ENCODE data around the gene COLEC12.

Gene COLEC12

DNA sequence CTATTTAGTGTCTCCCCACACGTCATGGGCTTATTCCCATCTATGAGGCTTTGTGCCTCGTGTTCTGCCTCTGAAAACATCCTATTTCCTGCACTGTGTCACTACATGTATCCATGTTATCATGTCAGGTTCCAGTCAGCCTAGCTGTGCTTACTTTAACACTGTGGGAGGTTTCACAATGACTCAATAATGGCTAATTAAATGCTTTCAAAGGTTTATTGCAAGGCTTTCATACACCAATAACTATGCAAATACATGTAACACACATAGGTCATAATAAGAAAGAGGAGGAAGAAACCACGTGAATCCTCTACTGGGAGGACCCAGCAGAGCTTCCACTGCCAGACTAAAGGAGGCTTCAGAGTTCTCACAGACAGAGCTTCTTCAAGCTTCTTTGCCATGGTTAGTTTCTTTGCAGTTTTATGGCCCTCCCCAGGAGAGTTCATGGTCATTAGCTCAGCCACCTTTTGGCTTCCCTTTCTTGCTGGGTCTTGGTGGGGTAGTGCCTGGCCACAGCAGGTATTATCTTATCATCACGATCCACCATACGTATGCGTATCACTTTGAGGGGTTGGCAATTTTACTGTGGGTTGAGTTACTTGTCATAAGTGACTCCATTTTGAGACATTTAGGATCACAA is 5.1 kb upstream of the COLEC12 start:
- DNase-seq = peak; percentile 15

DNA sequence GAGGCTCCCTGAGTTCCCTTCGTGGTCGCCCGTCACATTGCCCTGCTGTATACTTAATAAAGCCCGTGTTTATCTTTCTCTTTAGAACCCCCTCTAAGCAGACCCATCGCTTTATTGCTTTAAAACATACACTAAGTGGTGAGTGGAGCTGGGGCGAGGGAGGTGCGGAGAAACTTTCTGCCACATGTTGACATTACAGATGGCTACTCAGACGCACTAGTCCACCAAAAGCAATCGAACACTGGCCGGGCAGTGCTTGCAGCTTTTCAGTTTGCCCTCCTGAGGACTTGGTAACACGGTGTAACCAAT is 859 bp upstream of the COLEC12 start:
- DNase-seq = no peak

DNA sequence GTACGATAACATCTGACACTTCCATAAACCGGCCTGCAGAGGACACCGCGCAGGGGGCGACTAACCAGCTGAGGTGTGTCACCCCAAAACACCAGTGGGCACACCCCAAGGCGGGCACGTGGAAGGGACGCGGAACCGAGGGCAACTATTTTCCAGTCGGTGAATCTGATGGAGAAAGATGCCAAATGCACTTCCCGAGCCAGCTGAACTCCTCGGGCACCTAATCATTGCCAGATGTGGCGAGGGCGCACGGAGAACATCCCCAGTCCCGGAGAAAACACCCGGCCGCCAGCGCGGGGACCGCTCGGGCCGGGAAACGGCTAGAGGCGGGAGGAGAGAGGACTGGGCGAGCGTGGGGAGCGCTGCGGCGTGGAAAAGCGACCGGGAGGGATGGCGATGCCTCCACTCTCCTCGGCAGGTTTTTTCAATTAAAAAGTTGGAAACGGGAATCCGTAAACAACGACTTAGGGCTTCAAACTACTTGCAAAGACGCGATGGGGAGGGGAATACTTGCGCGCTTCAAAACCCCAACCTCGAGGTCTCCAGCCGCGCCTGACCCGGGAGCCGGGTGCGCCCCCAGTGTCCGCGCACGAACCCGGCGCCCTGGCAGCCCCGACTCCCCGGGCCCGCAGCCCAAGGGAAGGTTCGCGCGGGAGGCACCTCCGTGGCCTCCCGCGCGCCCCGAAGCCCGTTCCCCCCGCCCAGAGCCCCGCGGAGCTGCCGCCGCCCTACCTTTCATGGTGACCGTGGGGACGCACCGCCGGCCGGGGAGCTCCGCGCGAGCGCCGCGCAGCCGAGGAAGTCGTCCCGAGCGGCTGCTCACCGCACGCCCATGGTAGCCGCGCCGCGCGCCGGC is 497 bp downstream of the COLEC12 start:
- peak; percentile 27 for DNase-seq

DNA sequence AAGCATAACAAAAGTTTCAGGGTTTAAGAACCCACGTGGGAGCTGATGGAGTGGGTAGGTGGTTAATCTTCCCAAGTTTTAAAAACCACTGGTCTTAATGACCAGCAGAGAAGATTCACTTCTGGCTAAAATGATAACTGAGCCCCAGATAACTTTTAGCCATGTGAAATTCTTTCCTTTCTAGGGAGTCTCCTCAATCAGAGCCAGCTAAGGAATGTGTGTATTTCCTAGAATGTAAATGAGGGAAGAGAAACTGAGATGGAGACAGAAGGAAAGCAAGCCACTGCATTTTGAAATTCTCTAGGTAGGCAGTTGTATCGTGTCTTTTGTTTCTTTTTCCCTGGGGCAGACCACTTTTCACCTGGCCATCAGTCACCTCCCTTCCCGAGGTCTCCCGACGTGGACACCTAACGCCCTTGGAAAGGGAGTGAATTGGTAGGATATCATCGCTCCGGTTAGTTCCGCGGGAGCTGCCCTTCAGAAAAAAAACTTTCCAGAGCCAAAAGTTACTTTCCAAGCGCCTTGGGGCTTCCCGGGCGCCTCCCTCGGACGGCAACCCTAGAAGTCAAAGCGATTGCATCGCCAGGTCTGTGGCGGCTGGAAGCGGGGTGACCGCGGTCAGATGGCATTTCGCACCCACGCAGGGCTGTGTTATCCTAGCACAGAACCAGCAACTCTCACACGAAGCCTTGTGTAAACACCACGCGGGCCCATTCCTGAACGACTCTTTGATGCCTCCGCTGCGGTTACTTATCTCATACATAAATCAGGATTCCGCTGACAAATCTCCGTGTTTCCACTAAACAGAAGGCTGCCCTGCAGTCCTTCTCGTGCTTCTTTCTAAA is 1.3 kb downstream of the COLEC12 start:
- peak; percentile 5 for DNase-seq

DNA sequence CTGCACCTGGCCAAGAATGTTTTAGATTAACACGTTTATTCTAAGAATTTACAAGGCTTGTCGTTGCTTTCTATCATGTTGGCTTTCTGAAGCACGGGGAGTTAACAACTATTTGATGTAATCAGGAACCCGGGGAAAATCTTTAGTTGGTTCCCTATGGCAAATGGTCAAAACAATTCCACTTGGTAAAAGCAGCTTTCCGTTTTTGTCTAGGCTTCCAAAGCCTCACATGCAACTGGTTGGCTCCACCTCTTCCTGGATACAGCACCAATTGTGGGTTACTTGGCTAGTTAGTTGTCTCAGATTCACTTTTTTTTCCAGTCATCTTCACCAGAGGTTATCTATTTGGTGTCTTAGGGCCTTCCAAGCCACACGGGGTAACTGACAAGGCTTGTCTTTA is 2.8 kb downstream of the COLEC12 start:
- DNase-seq = no peak

DNA sequence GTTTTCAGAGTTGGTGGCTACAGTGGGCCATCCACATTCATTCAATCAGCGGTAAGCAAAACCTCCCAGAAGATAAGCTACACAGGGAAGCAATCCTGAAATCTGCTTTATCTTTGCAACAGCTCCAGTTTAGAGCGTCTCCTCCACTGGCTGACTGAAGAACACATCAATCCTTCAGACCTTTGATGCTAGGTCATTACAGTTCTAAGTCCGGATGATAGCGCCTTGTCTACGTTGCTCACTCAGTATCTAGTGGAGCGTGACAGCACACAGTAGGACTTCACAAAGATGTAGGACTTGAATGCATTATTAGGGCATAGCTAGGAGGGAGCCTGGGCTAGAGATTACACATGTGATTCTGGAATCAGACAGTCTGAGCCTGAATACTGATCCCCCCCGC is 5.0 kb downstream of the COLEC12 start:
- no peak for DNase-seq

DNA sequence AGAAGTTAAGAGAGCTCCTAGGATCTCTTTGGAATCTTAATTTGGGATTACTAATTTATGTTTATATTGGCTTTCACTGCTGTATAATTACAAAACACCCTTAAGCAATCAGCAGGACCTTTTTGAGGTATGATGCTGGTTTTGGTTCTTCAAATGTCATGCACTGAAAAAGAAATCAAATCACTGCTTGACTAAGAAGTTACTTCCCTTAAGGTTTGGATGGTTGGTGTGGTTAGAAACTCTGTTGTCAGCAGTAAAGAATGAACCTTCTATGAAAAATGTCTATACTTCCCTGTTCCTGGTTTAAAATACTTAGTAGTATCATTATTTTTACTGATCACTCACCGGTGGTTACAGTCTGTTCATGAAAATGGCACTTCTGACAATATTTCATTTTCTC is 5.5 kb downstream of the COLEC12 start:
- no peak for DNase-seq

DNA sequence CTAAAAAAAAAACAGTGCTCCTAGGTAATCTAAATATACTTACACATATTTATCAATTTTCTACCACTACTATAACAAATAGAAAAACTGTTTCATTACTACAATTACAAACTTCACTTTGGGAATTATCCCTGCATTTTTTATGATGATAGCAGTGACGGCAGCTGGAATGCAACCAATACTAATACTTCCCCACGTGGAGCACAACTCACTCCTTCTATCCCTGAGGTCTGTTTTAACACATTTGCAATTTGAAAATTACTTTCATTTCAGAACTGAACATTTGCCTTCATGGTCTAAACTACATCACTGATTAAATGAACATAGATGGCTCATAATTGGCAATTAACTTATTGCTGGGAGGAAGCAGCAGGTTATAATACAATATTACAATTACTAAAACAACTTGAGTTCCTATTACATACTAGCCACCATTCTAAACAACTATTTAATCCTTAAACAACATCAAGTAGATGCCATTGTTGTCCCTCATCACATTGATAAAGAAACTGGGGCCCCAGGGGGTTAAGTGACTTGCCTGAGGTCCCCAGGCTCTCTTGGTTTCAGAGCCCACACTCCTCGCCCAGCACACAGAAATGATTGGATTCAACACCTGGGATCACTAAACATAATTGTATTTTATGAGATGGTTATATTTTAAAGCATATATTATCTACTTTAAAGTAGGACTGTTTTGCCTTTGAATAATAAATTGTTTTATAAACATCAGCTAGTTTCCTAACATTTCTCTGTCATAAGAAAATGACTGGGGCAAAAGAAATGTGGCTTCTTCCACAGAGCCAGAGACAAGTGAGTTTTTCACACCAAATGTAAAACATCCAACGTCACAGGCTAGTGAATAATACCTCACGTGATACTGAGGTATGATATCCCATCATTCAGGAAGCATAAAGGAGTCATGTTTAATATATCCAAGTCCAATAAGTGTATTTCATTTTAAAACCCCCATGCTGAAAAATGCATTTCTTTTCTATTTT is 6.2 kb downstream of the COLEC12 start:
- DNase-seq = peak; percentile 9

DNA sequence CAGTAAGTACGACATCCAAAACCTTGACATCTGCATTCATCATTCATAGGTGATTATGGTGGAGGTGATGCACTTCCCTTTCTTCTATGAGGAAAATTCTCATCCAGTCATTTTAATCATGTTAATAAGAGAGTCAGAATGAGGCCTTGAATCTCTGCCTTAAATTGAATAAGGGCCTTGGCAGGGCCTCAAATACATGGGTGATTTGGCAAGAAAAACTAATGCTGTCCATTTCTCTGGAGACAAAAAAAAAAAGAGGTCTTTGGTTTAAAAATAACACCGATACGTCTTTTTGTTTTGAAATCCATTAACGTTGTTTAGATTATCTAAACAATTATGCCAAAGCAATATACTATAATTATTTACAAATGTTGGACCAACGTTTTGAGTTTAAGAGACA is 8.1 kb downstream of the COLEC12 start:
- DNase-seq = no peak

DNA sequence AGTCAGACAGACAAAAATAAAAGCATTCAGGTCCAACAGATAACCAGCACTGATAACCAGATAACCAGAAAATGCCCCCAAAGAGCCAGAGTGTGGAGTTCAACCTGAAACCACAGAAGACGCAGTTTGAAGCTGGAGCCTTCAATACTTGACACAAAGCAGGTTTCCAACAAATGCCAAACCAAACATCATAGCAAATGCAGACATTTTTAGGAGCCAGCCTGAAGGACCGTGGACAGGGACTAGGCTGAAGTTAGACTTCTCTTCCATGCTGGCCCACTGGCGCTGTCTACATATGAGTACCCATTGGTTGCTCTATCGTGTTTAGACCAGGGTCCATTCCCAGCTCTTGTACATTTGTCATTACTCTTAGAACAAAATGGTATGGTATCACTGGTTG is 9.9 kb downstream of the COLEC12 start:
- DNase-seq = no peak

DNA sequence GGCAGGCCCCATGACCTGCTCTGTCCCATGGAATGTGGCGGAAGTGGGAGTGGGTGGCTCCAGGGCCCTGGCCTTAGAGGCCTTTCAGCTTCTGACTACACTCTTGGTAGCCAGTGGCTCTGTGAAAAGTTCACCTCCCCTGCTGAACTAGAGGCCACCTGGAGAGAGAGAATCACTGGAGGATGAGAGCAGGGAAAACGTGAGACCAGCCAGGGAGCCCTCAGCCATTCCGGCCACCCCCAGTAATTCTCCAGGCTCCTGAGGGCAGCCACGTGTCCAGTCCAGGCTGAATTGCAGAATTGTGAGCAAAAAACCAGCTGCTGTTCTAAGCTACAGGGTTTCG is 10.5 kb downstream of the COLEC12 start:
- no peak for DNase-seq

DNA sequence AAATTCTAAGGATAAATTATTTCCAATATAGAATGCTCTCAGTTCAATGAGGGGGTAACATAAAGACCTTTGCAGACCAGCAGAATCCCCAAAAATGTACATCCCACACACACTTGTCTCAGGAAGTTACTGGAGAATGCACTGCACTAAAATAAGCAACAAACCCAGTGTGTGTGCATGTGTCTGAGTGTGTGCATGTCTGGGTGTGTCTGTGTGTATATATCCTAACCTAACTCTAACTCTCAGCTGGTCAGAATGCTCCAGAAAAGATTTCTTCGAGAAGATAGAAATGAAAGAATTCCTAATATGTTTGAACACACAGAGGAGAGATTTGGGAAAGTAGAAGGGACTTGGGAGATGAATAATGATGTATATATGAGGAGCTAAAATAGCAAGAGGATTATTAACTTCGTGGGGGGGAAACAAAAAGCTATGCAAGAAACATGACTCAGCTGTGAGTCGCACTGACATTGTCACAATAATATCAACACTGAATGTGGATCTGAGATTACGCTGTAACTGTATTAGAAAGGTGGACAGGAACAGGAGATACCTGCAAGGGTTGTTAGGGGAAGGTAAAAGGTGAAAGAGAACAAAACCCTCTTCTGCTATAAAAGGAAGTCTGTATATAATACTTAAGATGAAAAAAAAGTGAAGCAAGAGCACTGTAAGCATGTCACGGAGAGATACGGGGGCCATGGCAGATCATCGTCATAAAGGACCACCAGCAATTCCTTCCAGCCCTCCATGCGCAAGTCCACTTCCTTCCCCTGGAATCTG is 11.1 kb downstream of the COLEC12 start:
- no peak for DNase-seq

DNA sequence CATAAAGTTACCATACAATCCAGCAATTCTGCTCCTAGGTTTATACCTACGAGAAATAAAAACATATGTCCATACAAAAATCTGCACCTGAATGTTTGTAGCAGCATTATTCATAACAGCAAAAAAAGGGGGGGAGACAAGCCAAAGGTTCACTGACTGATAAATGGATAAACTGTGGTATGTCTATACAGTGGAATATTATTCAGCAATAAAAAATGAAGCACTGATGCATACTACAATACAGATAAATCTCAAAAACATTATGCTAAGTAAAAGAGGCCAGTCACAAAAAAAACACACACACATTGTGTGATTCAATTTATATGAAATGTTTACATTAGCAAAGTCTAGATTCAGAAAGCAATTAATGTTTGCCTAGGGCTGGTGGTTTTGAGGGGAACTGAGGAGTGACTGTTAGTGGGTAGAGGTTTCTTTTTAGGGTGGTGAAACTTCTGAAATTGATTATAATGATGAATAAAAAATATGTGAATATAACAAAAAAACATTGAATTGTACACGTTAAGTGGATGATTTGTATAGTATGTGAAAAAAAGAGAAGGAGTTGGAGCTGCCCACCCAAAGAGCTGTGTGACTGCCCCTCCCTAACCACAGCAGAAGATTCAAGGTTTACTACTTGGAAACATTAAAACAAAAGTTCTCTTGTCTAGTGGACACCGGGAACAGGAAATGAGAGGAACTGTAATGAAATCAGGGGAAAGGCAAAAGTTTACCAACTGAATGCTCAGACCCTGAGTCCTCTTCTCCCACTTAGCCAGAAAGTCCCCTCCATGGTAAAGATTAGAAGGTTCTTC is 13.4 kb downstream of the COLEC12 start:
- no peak for DNase-seq

DNA sequence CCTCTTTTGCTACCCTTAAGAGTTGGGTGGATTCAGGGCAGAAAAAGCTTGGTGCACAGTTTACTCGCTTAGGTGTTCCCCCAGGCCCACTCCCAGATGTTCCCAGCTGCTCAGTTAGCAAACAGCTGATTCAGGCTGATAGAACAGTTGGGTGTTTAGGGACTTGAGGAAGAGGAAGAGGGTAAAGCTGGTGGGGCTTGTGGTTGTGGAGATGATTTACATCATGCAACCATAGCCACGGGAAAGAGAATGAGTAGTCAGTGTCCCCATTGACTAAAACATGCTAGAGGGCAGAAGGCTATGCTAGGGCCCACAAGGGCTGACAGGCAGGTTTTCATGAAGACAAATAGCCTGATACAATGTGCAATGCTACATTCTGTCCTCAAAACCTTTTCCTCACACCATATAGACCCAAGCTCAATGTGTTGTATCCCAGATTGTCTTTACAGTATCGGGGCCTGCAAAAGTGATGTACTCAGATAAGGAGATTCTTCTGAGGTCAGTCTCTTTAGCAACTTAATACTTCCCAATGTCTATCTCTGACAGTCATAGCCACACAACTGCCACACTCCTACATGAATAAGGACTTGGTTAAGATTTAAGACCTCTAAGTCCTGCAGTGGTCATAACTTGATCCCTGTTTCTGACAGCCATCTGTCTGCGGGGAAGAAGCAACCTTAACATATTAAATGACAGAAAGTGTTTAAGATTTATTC is 15.6 kb downstream of the COLEC12 start:
- no peak for DNase-seq

DNA sequence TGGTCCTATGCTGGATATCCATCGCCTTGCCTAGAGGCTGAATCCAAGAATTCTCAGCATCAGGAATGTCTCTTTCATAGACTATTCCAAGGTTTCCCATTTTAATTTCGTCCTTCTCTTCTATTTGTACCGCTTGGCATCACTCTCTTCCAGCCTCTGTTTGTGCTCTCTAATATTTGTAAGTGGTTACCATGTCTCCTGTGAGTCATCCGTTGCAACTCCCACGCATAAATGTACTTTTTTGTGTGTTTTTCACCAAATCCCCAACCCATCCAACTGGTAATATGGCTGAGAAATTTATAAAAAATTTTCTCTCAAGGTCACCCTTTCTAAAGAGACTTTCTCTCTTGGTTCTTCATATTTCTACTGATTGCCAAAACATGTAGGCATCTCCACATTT is 21.8 kb downstream of the COLEC12 start:
- DNase-seq = no peak

DNA sequence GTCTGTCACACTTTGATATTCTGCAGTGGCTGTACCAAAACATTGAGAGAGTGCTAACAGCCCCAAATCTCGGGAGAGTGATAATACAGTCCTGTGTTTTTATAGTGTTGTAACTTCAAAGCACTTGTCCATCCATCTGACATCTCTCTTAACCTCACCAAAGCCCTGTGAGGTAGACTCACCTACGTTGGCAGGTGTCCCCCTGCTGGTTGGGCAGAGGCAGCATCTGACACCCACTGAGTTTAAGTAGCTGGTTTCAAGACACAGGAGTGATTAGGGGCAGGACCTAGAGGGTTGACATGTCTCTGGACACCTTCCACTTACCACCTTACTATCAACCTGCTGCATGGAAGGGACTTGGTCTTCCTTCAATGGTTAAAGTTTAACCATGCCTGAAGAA is 22.9 kb downstream of the COLEC12 start:
- peak; percentile 60 for DNase-seq

DNA sequence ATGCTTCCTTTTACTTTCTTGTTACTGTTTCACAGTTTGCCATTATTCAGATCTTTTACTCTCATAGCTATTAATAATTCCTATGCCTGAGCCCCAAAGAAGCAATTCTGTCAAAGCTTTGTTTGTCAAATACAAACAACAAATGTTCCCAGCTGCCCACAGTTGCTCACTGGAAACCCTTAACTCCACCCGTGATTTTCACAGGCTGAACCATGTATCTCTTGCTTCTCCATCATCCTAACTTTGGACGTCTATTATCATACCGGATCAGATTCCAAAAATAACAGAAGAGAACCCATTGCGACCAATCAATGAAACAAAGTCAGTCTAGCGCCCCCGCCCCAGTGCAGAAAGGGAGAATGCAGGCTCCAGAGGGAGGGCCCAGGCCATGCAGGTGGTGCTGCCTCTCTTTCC is 24.2 kb downstream of the COLEC12 start:
- DNase-seq = no peak

DNA sequence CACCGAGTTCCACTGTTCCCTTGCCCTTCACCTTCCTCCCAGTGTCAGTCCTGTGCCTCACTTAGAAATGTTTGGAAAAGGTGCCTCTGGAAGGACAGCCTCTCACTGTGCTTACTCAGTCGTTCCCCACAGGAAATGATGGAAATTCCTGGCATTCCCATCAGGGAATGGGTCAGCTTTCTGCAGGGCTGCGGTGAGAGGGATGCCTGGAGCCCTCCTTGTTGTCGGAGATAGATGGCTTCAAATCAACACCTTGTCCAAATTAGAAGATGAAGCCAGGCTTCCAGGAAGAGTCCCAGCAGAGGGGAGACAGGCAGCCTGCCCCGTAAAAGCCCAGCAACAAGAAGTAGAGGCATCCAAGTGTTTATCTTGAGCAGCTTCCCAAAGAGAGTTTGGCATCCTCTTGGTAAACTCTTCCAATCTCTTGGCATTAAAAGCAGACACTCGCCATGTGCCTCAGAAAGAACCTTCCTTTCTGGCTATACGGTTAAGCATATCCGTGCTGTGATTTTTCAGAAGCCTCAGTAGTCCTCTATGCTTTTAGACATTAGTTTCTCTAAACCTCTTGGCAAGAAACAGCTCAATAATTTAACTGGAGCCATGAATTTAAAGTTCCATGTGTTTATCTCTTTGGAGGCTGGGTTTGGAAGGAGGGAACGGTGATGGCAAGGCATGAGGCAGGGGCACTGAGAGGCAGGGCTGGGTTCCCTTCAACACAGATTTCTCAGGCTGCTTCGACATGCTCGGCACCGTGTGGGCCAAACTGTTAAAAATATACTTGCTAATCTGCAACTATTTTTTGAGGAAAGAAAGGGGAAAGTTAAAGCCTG is 25.1 kb downstream of the COLEC12 start:
- no peak for DNase-seq

DNA sequence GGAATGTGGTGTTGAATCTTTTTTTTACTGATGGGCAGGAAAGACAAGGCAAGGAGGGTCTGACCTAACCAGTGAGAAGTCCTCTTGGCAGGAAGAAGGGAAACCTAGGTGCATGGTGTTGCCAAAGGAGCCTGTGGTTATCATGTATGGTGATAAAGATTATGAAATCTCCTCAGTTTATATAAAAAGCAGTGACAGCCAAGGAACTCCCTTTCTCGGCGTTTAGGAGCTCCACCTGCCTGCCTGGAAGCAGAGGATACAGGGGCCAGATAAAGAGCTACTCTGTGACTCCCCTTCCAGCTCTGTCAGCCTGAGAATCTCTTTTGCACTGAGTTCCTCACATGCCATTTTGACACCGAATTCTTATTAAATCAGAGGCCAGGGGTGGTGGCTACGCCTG is 26.1 kb downstream of the COLEC12 start:
- DNase-seq = no peak
